Measurements from ENCODE around the gene KATNAL1. TPM values are rescaled to one million over a fixed set of nuclear protein-coding genes. Genes with fewer than 3 reads are reported as not detected.
A peak's percentile ranks its signal among the peaks of the same experiment; 100 is the strongest.

The KATNAL1 gene
- total RNA-seq, 2 donors from 2014 or later, result 13.7 to 19.1 TPM

DNA sequence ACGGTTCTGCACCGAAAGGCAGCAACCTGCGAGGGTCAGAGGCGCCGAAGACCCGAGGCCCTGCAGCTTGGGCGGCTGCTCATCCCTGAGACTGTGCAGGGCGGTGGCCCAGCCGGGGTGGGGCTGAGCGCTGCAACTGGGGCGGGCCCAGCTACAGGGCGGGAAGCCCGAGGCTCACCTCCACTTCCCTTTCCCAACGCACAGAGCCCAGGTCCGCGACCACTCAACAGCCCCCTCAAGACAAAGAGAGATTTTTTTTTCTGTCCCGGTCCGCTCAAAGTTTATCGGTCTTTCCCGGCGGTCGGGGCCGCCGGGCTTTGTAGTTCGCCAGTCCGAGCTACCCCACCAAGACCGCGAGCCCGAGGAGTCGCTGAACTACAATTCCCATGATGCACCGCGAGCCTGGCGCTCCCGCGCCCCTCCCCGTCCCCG, 573 bp downstream of the KATNAL1 start:
- peak overlapping the region; percentile 97 for H3K4me3 ChIP-seq
- no peaks in the 10 kb centered on the region for H3K27me3 ChIP-seq (replicated peaks; ENCODE audit: insufficient read depth)
- H3K36me3 ChIP-seq, result no peaks in the 10 kb centered on the region
- H3K9me3 ChIP-seq, result no peaks in the 10 kb centered on the region
- DNase-seq (ENCODE audit: low spot score) (peak; percentile 88), ATAC-seq (ENCODE audit: insufficient number of reproducible peaks, low FRiP score, low read depth) (peak; percentile 89)
- H3K27ac ChIP-seq, result peak overlapping the region; percentile 85 to 91
- TF ChIP-seq, protein P1, sequence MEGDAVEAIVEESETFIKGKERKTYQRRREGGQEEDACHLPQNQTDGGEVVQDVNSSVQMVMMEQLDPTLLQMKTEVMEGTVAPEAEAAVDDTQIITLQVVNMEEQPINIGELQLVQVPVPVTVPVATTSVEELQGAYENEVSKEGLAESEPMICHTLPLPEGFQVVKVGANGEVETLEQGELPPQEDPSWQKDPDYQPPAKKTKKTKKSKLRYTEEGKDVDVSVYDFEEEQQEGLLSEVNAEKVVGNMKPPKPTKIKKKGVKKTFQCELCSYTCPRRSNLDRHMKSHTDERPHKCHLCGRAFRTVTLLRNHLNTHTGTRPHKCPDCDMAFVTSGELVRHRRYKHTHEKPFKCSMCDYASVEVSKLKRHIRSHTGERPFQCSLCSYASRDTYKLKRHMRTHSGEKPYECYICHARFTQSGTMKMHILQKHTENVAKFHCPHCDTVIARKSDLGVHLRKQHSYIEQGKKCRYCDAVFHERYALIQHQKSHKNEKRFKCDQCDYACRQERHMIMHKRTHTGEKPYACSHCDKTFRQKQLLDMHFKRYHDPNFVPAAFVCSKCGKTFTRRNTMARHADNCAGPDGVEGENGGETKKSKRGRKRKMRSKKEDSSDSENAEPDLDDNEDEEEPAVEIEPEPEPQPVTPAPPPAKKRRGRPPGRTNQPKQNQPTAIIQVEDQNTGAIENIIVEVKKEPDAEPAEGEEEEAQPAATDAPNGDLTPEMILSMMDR (IDR thresholded peaks at IDR 0.05), result no peak
- H3K4me1 ChIP-seq (ENCODE audit: control insufficient read depth in 1 of 2, low read depth in 2 of 2), result peaks cover 14 to 46% of the 10 kb centered on the region in 2 donors

DNA sequence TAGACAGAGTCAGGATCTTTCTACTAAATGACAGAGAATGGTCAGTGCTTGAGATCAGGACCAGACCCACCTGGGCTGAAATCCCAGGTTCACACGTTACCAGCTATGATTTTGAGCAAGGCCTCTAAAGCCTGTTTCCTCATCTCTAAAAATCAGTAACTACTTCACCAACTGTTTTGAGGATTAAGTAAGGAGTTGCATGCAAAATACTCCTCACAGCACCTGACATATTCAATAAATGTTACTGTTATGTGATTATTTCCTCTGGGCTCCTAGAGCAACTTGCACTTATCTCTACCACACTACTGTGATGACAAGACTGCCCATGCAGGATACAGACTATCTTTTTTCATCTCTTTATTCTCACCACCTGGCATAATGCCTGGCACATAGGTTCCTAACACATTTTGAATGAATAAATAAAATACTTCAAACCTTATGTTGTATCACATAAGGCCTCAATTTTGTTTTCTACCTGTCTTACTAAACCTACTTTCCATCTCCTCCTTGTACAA, 1.8 kb downstream of the KATNAL1 start:
- H3K9me3 ChIP-seq, result no peaks in the 10 kb centered on the region
- peak overlapping the region; percentile 97 for H3K4me3 ChIP-seq
- H3K4me1 ChIP-seq (ENCODE audit: control insufficient read depth in 1 of 2, low read depth in 2 of 2), result peaks cover 20 to 59% of the 10 kb centered on the region in 2 donors
- DNase-seq (ENCODE audit: low spot score) (no peak), ATAC-seq (ENCODE audit: insufficient number of reproducible peaks, low FRiP score, low read depth) (no peak)
- no peak overlapping the region for H3K27ac ChIP-seq
- no peaks in the 10 kb centered on the region for H3K27me3 ChIP-seq (replicated peaks; ENCODE audit: insufficient read depth)
- TF ChIP-seq, protein P1 (IDR thresholded peaks at IDR 0.05), result no peak
- H3K36me3 ChIP-seq, result no peaks in the 10 kb centered on the region

DNA sequence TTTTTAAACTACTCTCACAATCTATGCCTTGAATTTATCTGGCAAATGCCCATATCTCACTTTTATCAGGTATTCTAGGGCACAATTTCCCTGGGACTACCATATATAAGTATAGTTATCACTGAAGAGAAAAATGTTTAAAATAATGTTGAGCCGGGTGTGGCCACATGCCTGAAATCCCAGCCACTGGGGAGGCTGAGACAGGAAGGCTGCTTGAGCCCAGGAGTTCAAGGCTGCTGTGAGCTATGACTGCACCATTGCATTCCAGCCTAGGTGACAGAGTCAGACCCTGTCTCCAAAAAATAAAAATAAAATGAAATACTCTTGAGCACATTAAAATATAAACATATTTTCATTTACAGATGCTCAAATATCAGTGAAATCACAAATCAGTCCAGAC, 4.1 kb downstream of the KATNAL1 start:
- Histone ChIP-seq H3K4me1 (ENCODE audit: control insufficient read depth in 1 of 2, low read depth in 2 of 2) (peaks cover 16 to 57% of the 10 kb centered on the region in 2 donors), H3K36me3 (no peaks in the 10 kb centered on the region), H3K27ac (no peak overlapping the region), H3K27me3 (replicated peaks; ENCODE audit: insufficient read depth) (no peaks in the 10 kb centered on the region), H3K4me3 (no peak overlapping the region), H3K9me3 (no peaks in the 10 kb centered on the region)
- DNase-seq (ENCODE audit: low spot score), result no peak
- ATAC-seq (ENCODE audit: insufficient number of reproducible peaks, low FRiP score, low read depth), result no peak
- TF ChIP-seq, protein P1 (IDR thresholded peaks at IDR 0.05), result no peak

DNA sequence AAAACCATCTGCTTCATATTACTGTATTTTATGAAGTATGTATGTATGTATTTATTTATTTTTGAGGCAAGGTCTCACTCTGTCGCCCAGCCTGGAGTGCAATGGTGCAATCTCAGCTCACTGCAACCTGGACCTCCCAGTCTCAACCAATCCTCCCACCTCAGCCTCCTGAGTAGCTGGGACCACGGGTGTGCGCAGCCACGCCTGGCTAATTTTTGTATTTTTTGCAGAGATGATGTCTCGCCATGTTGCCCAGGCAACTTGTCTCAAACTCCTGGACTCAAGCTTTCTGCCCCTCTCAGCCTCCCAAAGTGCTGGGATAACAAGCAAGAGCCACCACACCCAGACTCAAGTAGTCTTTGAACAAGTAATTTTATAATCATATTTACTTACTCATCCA, 5.5 kb downstream of the KATNAL1 start:
- ATAC-seq (ENCODE audit: insufficient number of reproducible peaks, low FRiP score, low read depth), result no peak
- H3K27ac ChIP-seq, result no peak overlapping the region
- peaks cover 16 to 55% of the 10 kb centered on the region in 2 donors for H3K4me1 ChIP-seq (ENCODE audit: control insufficient read depth in 1 of 2, low read depth in 2 of 2)
- no peak for DNase-seq (ENCODE audit: low spot score)
- no peak overlapping the region for H3K4me3 ChIP-seq
- H3K27me3 ChIP-seq (replicated peaks; ENCODE audit: insufficient read depth), result no peaks in the 10 kb centered on the region
- no peaks in the 10 kb centered on the region for H3K9me3 ChIP-seq
- TF ChIP-seq, protein P1 (IDR thresholded peaks at IDR 0.05), result no peak
- no peaks in the 10 kb centered on the region for H3K36me3 ChIP-seq

DNA sequence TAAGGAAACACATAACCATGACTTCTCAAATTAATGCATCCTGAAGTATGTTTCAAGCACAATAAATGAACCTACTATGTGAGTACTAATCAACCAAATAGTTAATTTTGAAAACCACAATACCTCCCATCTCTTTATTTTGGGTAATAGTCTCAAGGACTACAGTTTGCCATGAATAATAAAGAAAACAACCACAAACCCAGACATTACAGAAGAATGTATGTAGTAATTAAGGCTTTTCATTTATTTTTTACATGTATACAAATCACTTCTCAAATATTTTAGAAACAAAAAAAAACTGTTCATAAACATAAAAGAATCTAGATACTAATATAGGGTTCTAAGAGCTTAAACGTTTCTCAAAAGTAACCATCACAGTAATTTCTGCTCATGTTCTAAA, 6.8 kb downstream of the KATNAL1 start:
- H3K4me3 ChIP-seq, result no peak overlapping the region
- H3K4me1 ChIP-seq (ENCODE audit: control insufficient read depth in 1 of 2, low read depth in 2 of 2), result peaks cover 13 to 47% of the 10 kb centered on the region in 2 donors
- TF ChIP-seq, protein P1 (IDR thresholded peaks at IDR 0.05), result no peak
- no peak overlapping the region for H3K27ac ChIP-seq
- H3K36me3 ChIP-seq, result no peaks in the 10 kb centered on the region
- ATAC-seq (ENCODE audit: insufficient number of reproducible peaks, low FRiP score, low read depth), result no peak
- no peak for DNase-seq (ENCODE audit: low spot score)
- H3K9me3 ChIP-seq, result no peaks in the 10 kb centered on the region
- no peaks in the 10 kb centered on the region for H3K27me3 ChIP-seq (replicated peaks; ENCODE audit: insufficient read depth)

All from thoracic aorta (tissue), 2 donors.